OCI-LY7 (cell line): ENCODE data around the gene PHLDA3. TPM values are rescaled to one million over a fixed set of nuclear protein-coding genes. Genes with fewer than 3 reads are reported as not detected.
"Not testable (repeated sequence)": the region's sequence is repeated elsewhere in the genome, so short reads cannot be mapped to it uniquely, and the experiment has no call there.

Experiments
- BruUV-seq: library from RNA; stranded (reverse); fragments of 400-500 nt; replicated peaks from 2 replicates; lab custom pipeline; 2021; lab: Mats Ljungman, UMichigan
- CTCF ChIA-PET: fragments of 300-600 bp; sonication (Branson Sonifier 250); formaldehyde crosslinking; loops from one replicate; lab custom pipeline; 2022; ENCODE audit warnings: antibody characterized with exemption; ENCODE audit not compliant: unreplicated experiment; lab: Charles Lee
- POLR2A ChIA-PET: fragments of 300-600 bp; sonication (Branson Sonifier 250); formaldehyde crosslinking; loops from one replicate; lab custom pipeline; 2022; ENCODE audit warnings: antibody characterized with exemption; lab: Charles Lee
- DNase-seq: peaks from one replicate; pipeline ENCODE4 v3.0.0-alpha.2; 2015; ENCODE audit warnings: low spot score
- H2AFZ ChIP-seq: fragments of 200-600 bp; sonication (generic), shearing (Covaris generic); 2 replicates; pipeline ENCODE4 v1.6.1; 2014; ENCODE audit warnings: mild to moderate bottlenecking, antibody characterized with exemption, low read length, moderate library complexity
- H3K27ac ChIP-seq: fragments of 200-600 bp; sonication (generic); 2 replicates; pipeline ENCODE4 v1.5.1; 2014; ENCODE audit warnings: mixed run types, low read depth, mild to moderate bottlenecking, moderate library complexity, low read length, inconsistent platforms; ENCODE audit not compliant: poor library complexity, severe bottlenecking
- H3K36me3 ChIP-seq: fragments of 200-600 bp; sonication (generic); 2 replicates; pipeline ENCODE4 v1.6.1; 2014; ENCODE audit warnings: mild to moderate bottlenecking, antibody characterized with exemption, low read length, moderate library complexity, mixed read lengths; ENCODE audit not compliant: insufficient read depth
- H3K4me1 ChIP-seq: fragments of 200-600 bp; sonication (generic); 2 replicates; pipeline ENCODE4 v1.5.1; 2014; ENCODE audit warnings: mild to moderate bottlenecking, low read length; ENCODE audit not compliant: insufficient read depth, poor library complexity, severe bottlenecking
- H3K4me2 ChIP-seq: fragments of 200-600 bp; sonication (generic); 2 replicates; pipeline ENCODE4 v1.6.1; 2014; ENCODE audit warnings: mild to moderate bottlenecking, low read length
- H3K4me3 ChIP-seq: fragments of 200-600 bp; sonication (generic); 2 replicates; pipeline ENCODE4 v1.5.1; 2014; ENCODE audit warnings: mild to moderate bottlenecking, low read depth, low read length; ENCODE audit not compliant: poor library complexity, severe bottlenecking
- H3K79me2 ChIP-seq: fragments of 200-600 bp; sonication (generic); 2 replicates; pipeline ENCODE4 v1.6.1; 2016; ENCODE audit warnings: low read depth, mild to moderate bottlenecking, low read length, moderate library complexity, mixed read lengths; ENCODE audit not compliant: insufficient read depth
- H3K9me2 ChIP-seq: fragments of 200-600 bp; sonication (generic); 2 replicates; pipeline ENCODE4 v1.6.1; 2016; ENCODE audit warnings: mild to moderate bottlenecking, low read length, mixed read lengths; ENCODE audit not compliant: insufficient read depth
- H3K9me3 ChIP-seq: fragments of 200-600 bp; sonication (generic); 2 replicates; pipeline ENCODE4 v1.6.1; 2014; ENCODE audit warnings: mild to moderate bottlenecking, mixed run types, low read length, mixed read lengths
- H4K20me1 ChIP-seq: fragments of 200-600 bp; sonication (generic); 2 replicates; pipeline ENCODE4 v1.6.1; 2014; ENCODE audit warnings: mild to moderate bottlenecking, antibody characterized with exemption, low read length, moderate library complexity, mixed read lengths; ENCODE audit not compliant: insufficient read depth
- CTCF ChIP-seq: fragments of 200-600 bp; sonication (generic); conservative IDR thresholded peaks from 2 replicates; pipeline ENCODE4 v1.5.1; 2014; ENCODE audit warnings: mild to moderate bottlenecking, antibody characterized with exemption, low read length, moderate library complexity, mixed read lengths
- EZH2phosphoT487 ChIP-seq: fragments of 200-600 bp; sonication (generic); IDR thresholded peaks from 2 replicates; pipeline ENCODE4 v1.6.1; 2018; ENCODE audit warnings: low read depth, borderline replicate concordance, mild to moderate bottlenecking, mixed run types, antibody characterized with exemption, low read length, moderate library complexity, mixed read lengths
- intact Hi-C: fragments of 100-400 bp; cut with micrococcal nuclease; formaldehyde crosslinking; loops from one replicate; pipeline ENCODE4 v1.10.0; 2022; ENCODE audit not compliant: unreplicated experiment
- total RNA-seq, 2 experiments: library from RNA; depleted of rRNA in 1 of 2; stranded (reverse); fragments of >200 nt in 1 of 2; shearing (Covaris generic) in 1 of 2; gene quantifications; 2 replicates each; pipeline ENCODE4 v1.2.3, GENCODE V29; 2014 to 2022

Gene PHLDA3
- total RNA-seq, 2 experiments from 2014 or later, result not detected

DNA sequence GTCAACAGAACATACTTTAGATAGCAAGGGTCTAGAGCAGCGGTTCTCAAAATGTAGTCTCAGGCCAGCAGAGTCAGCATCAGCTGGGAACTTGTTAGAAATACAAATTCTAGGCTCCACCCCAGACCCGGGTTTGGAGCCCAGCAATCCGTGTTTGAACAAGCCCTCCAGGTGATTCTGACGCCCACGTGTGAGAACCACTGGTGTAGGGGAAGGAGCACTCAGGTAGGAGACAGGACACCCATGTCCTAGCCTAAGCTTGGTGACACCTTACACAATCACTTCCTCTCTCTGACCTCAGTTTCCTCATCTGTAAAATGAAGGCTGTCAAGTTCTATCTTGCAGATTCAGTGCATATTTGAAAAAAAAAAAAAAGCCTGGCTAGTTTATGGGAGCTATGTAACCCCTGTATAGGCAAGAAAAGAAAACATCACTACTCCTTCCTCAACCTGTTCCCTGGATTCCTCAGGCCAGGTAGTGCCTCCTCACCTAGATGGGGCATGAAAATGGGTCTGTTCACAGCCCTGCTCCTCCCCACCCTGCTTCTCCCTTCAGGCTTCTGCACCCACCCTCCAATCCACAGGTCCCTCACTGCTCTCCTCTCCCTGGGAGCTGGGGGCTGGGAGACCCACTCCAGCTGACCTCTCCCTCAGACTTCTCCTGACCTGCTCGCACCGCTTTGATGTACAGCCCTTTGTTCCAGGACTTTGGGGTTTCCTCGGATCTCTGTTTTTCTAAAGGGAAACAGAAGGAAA, 7.1 kb upstream of the PHLDA3 start:
- Histone ChIP-seq H3K79me2 (no peaks in the 10 kb centered on the region), H3K36me3 (no peaks in the 10 kb centered on the region), H4K20me1 (no peaks in the 10 kb centered on the region), H3K4me3 (no peak overlapping the region), H3K4me2 (no peak overlapping the region), H3K27ac (no peak overlapping the region), H3K4me1 (peaks cover 19% of the 10 kb centered on the region), H3K9me2 (no peaks in the 10 kb centered on the region), H2AFZ (no peak overlapping the region), H3K9me3 (no peaks in the 10 kb centered on the region)
- TF ChIP-seq CTCF (no peak), EZH2phosphoT487 (no peak)
- BruUV-seq, result no TSS peak
- POLR2A ChIA-PET, result interaction anchor here (0.5 kb wide), 1 partner anchor 20 kb away, joined by 4 read pairs; no protein-coding TSS in a partner anchor
- CTCF ChIA-PET, result interaction anchor here (0.6 kb wide), 1 partner anchor 143 kb away, joined by 13 read pairs; no protein-coding TSS in a partner anchor
- intact Hi-C loops, result no loop called here
- no peak for DNase-seq

GRCh38 chr1:201475130-201475529, 6.1 kb upstream of the PHLDA3 start:
- Histone ChIP-seq H3K4me3 (no peak overlapping the region), H3K9me3 (no peaks in the 10 kb centered on the region), H4K20me1 (no peaks in the 10 kb centered on the region), H3K36me3 (no peaks in the 10 kb centered on the region), H3K9me2 (no peaks in the 10 kb centered on the region), H3K4me2 (no peak overlapping the region), H3K27ac (no peak overlapping the region), H3K4me1 (peaks cover 9% of the 10 kb centered on the region), H3K79me2 (no peaks in the 10 kb centered on the region), H2AFZ (no peak overlapping the region)
- no peak for TF ChIP-seq CTCF
- TF ChIP-seq EZH2phosphoT487, result no peak
- no peak for DNase-seq
- intact Hi-C loops, result no loop called here
- BruUV-seq, result no TSS peak
- POLR2A ChIA-PET, result no interaction called here
- CTCF ChIA-PET, result no interaction called here

GRCh38 chr1:201473296-201473695, 4.3 kb upstream of the PHLDA3 start:
- no peak for TF ChIP-seq EZH2phosphoT487
- no peak for TF ChIP-seq CTCF
- H3K27ac ChIP-seq, result no peak overlapping the region
- CTCF ChIA-PET, result no interaction called here
- no peaks in the 10 kb centered on the region for H4K20me1 ChIP-seq
- POLR2A ChIA-PET, result no interaction called here
- H2AFZ ChIP-seq, result no peak overlapping the region
- BruUV-seq, result no TSS peak
- H3K9me2 ChIP-seq, result no peaks in the 10 kb centered on the region
- H3K79me2 ChIP-seq, result no peaks in the 10 kb centered on the region
- peaks cover 7% of the 10 kb centered on the region for H3K4me1 ChIP-seq
- H3K9me3 ChIP-seq, result no peaks in the 10 kb centered on the region
- no peak overlapping the region for H3K4me2 ChIP-seq
- intact Hi-C loops, result no loop called here
- H3K4me3 ChIP-seq, result no peak overlapping the region
- no peaks in the 10 kb centered on the region for H3K36me3 ChIP-seq
- DNase-seq, result no peak

- POLR2A ChIA-PET, result interaction anchor here (1.0 kb wide), 1 partner anchor 9 kb away, joined by 7 read pairs; no protein-coding TSS in a partner anchor
- H3K4me3 ChIP-seq, H3K27ac ChIP-seq, DNase-seq, intact Hi-C loops, H3K36me3 ChIP-seq, H3K79me2 ChIP-seq, H2AFZ ChIP-seq, H4K20me1 ChIP-seq, H3K9me2 ChIP-seq, CTCF ChIA-PET, H3K9me3 ChIP-seq, H3K4me2 ChIP-seq, H3K4me1 ChIP-seq, BruUV-seq: not testable (repeated sequence)
Measured at GRCh38 chr1:201472321-201472720, 3.3 kb upstream of the PHLDA3 start.
